BJ (cell line): ENCODE measurements around the gene INHBA. TPM values are rescaled to one million over a fixed set of nuclear protein-coding genes. Genes with fewer than 3 reads are reported as not detected.

Experiments
- CTCF ChIA-PET: fragments of 350-600 bp; formaldehyde crosslinking; extraction: SDS; loops from one replicate; lab custom pipeline; 2021; ENCODE audit warnings: antibody characterized with exemption, inconsistent platforms; lab: Yijun Ruan, JAX
- POLR2A ChIA-PET: fragments of 300-600 bp; sonication (Branson Sonifier 250); formaldehyde crosslinking; extraction: SDS; loops from one replicate; lab custom pipeline; 2021; ENCODE audit warnings: antibody characterized with exemption; lab: Charles Lee
- DNase-seq: peaks from one replicate; pipeline ENCODE4 v3.0.0-alpha.2; 2011; ENCODE audit warnings: low read depth
- H3K27me3 ChIP-seq: 2 replicates; pipeline ENCODE4 v1.6.0; 2011; ENCODE audit warnings: low read length; ENCODE audit not compliant: control insufficient read depth, insufficient read depth
- H3K36me3 ChIP-seq: 2 replicates; pipeline ENCODE4 v1.5.1; 2011; ENCODE audit warnings: low read length; ENCODE audit not compliant: control insufficient read depth, insufficient read depth
- H3K4me3 ChIP-seq: 2 replicates; pipeline ENCODE4 v1.5.1; 2011; ENCODE audit warnings: low read depth, mild to moderate bottlenecking, control low read depth, low read length
- polyA plus RNA-seq: library from polyadenylated mRNA; depleted of rRNA; stranded (reverse); fragments of >200 nt; gene quantifications from 2 replicates; pipeline ENCODE4 v1.2.3, GENCODE V29; 2011
- TF ChIP-seq, protein P1 (sequence below): IDR thresholded peaks from 2 replicates; pipeline ENCODE4 v1.5.1; 2011; ENCODE audit warnings: low read depth, mild to moderate bottlenecking, control low read depth, inconsistent platforms, low read length, moderate library complexity; ENCODE audit not compliant: insufficient read depth

INHBA gene
- polyA plus RNA-seq, 1 experiment: 33.4 TPM

DNA sequence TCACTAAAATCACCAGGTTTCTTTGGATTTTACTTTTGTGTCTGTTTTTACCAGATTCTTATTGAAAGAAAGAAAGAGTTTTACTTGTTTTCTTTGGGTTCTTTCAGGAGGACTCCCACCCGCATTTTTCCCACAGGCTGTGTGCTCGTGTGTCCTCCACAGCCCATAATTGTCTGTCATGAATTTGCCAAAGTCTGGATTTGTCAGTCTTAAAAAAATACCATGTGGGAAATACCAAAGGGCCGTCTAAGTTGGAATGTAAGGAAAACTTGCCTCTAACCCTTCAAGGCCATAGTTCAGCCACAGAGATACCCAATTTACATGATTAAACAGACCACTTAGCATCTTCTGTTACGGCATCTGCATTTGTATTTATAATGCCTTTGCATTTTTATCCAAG, 41.3 kb upstream of the INHBA start:
- Histone ChIP-seq H3K36me3 (no peaks in the 10 kb centered on the region), H3K4me3 (no peak overlapping the region), H3K27me3 (no peaks in the 10 kb centered on the region)
- ChIA-PET POLR2A (no interaction called here), CTCF (interaction anchor here (1.2 kb wide), 1 partner anchor 9 kb away, joined by 3 read pairs; no protein-coding TSS in a partner anchor)
- TF ChIP-seq, protein P1, sequence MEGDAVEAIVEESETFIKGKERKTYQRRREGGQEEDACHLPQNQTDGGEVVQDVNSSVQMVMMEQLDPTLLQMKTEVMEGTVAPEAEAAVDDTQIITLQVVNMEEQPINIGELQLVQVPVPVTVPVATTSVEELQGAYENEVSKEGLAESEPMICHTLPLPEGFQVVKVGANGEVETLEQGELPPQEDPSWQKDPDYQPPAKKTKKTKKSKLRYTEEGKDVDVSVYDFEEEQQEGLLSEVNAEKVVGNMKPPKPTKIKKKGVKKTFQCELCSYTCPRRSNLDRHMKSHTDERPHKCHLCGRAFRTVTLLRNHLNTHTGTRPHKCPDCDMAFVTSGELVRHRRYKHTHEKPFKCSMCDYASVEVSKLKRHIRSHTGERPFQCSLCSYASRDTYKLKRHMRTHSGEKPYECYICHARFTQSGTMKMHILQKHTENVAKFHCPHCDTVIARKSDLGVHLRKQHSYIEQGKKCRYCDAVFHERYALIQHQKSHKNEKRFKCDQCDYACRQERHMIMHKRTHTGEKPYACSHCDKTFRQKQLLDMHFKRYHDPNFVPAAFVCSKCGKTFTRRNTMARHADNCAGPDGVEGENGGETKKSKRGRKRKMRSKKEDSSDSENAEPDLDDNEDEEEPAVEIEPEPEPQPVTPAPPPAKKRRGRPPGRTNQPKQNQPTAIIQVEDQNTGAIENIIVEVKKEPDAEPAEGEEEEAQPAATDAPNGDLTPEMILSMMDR: no peak
- DNase-seq: no peak

- DNase-seq: no peak
- POLR2A ChIA-PET: no interaction called here
- H3K4me3 ChIP-seq: no peak overlapping the region
- CTCF ChIA-PET: no interaction called here
- TF ChIP-seq, protein P1: no peak
- no peaks in the 10 kb centered on the region for H3K36me3 ChIP-seq
- H3K27me3 ChIP-seq: no peaks in the 10 kb centered on the region
These were observed 39.6 kb upstream of the INHBA start for GRCh38 chr7:41742401-41743020.

GRCh38 chr7:41738806-41739205, 35.9 kb upstream of the INHBA start:
- no peaks in the 10 kb centered on the region for H3K27me3 ChIP-seq
- H3K4me3 ChIP-seq: no peak overlapping the region
- ChIA-PET CTCF (no interaction called here), POLR2A (no interaction called here)
- DNase-seq: no peak
- TF ChIP-seq, protein P1: no peak
- no peaks in the 10 kb centered on the region for H3K36me3 ChIP-seq

GRCh38 chr7:41738336-41738735, 35.4 kb upstream of the INHBA start:
- ChIA-PET POLR2A (no interaction called here), CTCF (no interaction called here)
- no peak overlapping the region for H3K4me3 ChIP-seq
- no peaks in the 10 kb centered on the region for H3K27me3 ChIP-seq
- TF ChIP-seq, protein P1: no peak
- no peaks in the 10 kb centered on the region for H3K36me3 ChIP-seq
- DNase-seq: no peak

- Histone ChIP-seq H3K27me3 (no peaks in the 10 kb centered on the region), H3K4me3 (no peak overlapping the region), H3K36me3 (no peaks in the 10 kb centered on the region)
- POLR2A ChIA-PET: no interaction called here
- TF ChIP-seq, protein P1: no peak
- no peak for DNase-seq
- CTCF ChIA-PET: interaction anchor here (1.4 kb wide), 1 partner anchor 10 kb away, joined by 4 read pairs; no protein-coding TSS in a partner anchor
These were observed 32.3 kb upstream of the INHBA start for GRCh38 chr7:41735206-41735605.
